ENCODE data around the gene GOT2.
"Not testable (repeated sequence)": the region's sequence is repeated elsewhere in the genome, so short reads cannot be mapped to it uniquely, and the experiment has no call there.

The GOT2 gene

DNA sequence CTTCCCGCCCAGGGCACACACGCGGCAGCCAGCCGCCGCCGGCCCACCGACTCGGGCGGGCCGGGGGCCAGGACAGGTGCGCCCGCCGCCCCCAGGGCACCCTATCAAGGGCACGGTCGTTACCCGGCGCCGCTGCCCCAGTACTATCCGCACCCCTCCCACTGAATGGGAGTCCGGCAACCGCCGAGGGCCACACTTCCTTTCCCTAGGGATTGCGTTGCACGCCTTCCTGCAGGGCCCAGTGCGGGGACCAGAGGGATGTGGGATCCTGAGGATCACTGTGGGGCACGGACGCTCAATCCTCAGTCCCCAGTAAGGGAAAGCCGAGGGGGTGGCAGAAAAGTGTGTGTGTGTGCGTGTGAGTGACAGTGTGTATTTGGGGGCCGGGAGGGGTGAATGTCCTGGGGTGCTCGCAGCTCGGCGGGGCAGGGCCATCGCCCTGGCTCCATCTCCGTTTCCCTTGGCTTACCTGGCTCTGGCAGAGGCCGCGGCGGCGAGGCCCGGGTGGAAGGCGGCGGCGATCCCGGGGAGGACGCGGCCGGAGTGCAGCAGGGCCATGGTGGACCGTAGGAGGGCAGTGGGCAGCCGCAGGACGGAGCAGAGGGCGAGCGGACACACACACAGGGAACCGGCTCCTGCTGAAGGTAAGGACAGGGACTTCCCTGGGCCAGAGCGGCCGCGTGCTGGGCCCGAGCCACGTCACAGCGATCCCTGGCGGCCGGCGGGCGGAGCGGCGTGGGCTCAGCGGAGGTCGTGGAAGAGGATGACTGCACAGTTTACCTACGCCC lies at the start of gene GOT2:
Gene GOT2 (minus strand): TSS at position 646 of the 788 bp plus-strand sequence. CDS start 88 bp downstream, at position 558.
- peak; percentile 93 for DNase-seq

DNA sequence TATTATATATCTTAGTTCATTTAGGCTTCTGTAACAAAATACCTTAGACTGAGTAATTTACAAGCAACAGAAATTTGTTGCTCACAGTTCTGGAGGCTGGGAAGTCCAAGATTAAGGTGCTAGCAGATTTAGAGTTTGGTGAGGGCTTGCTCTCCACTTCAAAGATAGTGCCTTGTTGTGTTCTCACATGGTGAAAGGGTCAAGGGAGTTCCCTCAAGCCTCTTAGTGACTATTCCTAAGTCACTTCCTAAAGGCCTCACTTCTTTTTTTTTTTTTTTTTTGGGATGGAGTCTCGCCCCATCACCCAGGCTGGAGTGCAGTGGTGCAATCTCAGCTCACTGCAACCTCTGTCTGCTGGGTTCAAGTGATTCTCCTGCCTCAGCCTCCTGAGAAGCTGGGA lies 45.2 kb upstream of the GOT2 start:
- not testable (repeated sequence) for DNase-seq

DNA sequence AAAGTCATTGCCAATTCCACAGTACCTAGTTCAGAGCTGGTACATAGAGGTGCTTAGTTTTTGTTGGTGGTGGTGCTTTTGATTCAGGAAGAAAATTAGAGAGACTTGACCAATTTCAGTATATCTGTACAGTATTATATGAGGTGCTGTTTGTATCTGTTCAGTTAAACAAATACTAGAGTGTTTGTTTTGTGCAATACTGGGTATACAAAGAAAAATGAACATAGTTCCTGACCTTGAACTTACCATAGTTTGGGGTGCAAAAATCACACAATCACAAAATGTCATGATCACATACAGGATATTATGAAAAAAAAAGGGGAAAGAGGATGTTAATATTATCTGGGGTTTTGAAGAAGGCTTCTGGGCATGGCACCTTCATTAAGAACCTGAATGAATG lies 39.8 kb upstream of the GOT2 start:
- DNase-seq = no peak

DNA sequence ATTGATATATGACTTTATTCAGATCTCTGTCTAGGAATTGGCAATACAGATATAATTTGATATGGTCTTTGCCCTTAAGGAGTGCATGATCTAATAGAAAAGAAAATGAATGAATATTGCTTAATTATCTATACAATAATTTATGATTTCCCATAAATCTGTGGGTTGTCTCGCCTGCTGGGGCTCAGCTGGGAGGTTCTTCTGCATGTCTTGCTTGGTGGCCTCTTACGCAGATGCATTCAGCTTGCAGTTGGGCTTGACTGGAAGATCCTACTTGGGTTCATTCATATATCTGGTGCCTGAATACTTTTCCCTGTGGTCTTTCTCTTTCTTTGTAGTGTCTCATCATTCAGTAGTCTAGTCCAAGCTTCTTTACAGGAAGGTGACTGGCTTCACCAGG lies 34.0 kb upstream of the GOT2 start:
- DNase-seq = no peak

DNA sequence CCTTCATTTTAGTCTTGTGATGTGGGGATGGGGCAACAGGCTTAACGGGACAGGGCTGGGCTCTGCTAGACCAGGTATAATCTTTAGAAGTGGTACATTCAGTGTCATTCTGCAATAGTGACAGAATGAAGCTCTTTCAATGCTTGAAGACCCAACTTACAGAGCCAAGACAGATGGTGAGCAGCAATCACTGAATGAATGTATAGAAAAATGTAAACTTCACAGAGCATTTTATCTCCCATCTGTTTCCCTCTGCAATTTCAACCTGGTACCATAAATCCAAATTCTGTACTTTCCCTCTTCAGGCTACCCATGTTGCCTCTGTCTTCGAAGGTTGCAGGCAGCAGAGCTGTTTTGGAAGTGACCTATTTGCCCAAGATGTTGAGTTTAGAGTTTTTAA lies 33.5 kb upstream of the GOT2 start:
- DNase-seq = no peak

DNA sequence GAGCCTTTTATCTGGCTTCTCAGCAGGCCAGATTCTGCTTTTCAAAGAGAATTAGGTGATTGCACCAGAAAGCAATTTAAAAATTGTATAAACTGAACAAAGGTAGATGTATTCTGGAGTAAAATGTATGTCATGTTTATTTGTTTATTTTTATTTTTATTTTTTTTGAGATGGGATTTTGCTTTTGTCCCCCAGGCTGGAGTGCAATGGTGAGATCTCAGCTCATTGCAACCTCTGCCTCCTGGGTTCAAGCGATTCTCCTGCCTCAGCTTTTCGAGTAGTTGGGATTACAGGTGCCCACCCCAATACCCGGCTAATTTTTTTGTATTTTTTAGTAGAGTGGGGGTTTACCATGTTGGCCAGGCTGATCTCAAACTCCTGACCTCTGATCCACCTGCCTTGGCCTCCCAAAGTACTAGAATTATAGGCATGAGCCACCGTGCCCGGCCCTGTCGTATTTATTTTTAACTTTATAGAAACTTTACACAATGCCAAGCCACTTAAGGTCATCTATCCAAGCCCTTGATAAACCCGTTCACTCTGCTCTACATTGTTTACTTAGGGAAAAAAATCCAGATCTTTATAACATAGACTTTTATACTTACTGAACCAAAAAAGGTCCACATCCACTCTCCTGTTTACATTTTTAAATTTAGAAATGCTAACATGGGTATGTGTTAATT lies 22.7 kb upstream of the GOT2 start:
- DNase-seq = no peak

DNA sequence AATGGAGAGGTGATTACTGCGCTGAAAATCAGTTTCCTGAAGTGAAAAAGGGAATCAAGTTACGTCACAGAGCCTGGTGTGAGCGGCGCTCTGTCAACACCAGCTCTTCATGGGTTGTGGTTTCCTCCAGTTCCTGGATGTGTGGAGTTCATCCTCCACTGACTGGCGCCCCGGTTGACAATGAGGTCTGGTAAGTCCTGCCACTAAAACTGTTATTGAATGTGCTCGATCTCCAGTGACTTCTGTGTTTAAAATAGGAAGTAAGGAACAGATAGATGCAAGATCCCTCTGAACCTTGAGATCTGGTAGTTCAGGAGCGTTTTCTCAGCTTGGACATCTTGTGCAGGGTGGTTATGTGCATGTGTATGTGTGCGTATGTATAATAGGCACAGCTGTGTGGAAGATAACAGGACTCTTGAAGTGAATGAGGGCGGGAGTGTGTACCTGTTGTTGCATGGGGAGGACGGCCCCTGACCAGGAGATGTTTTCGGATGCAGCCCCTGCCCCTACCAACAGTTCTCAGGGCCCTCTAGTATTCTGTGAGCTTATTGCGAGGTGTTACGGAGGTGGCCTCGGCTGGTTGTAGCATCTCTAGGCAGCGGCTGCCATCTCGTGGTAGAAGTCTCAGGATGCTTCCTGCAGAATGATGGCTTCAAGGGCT lies 22.0 kb upstream of the GOT2 start:
- DNase-seq = peak; percentile 85

DNA sequence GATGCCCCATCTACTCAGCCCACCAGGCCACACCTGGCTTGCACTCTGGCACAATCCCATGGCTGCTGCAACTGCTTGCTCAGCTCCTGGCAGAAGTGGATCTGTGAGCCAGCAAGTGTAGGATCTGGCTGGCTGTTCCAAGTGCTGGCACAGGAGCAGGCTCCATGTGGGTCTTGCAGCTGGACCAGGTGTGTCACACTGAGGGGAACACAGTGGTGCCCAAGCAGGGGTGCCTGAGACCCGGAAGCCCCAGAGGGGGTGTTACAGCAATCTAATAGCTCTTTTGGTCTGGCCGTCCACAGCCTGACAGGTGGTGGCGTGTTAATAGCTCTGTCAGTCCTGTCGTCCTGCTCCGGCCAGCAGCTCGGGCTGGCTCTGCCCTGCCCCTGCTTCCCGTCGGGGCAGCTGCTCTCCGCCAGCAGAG lies 19.6 kb upstream of the GOT2 start:
- DNase-seq = no peak

DNA sequence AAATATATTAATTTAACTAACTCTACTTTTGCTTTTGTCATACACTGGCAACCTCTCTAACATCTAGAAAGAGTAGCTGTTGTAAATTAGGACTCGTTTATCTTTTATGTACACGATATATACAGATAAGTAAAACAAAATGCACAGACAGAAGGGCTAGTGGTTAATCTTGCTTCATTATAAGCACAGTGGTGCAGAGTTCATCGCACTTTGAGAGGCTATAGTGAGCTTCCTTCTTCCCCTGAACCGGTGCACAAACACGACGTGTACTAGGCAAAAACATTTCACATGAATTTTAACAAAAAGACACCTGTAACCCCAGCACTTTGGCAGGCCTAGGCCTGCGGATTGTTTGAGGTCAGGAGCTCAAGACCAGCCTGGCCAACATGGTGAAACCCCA lies 10.4 kb upstream of the GOT2 start:
- DNase-seq = no peak

DNA sequence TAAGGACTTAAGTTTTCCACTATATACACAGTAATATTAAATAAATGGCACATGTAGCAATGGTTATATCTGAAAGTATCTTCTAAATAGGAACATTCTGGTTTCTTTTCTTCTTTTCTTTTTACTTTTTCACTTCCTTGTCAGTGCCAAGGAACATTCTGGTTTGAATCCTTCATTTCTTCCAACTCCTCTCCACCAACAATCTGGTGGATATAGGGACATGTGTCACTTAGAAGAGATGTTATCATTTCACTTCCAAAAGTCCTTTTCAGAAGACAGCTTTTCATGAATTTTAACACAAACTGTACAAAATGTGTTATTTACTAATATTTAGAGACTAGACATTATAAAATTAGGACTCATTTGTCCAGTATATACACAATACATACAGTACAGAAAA lies 7.9 kb upstream of the GOT2 start:
- no peak for DNase-seq

DNA sequence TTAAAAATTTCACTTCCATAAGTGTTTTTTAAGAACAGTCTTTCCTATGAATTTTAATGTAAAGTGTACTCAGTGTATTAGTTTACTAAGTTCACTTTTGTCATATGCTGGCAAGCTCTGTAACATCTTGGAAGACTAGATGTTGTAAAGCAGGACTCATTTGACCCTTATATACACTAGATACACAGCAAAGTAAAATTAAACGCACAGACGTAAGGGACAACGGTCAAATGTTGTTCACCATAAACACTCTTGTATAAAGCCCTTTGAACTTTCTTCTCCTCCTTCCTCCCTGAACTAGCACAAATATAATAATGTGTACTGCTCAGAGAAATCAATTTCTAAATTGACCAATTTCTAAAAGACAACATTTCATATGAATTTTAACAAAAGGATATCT lies 7.0 kb upstream of the GOT2 start:
- DNase-seq = no peak

DNA sequence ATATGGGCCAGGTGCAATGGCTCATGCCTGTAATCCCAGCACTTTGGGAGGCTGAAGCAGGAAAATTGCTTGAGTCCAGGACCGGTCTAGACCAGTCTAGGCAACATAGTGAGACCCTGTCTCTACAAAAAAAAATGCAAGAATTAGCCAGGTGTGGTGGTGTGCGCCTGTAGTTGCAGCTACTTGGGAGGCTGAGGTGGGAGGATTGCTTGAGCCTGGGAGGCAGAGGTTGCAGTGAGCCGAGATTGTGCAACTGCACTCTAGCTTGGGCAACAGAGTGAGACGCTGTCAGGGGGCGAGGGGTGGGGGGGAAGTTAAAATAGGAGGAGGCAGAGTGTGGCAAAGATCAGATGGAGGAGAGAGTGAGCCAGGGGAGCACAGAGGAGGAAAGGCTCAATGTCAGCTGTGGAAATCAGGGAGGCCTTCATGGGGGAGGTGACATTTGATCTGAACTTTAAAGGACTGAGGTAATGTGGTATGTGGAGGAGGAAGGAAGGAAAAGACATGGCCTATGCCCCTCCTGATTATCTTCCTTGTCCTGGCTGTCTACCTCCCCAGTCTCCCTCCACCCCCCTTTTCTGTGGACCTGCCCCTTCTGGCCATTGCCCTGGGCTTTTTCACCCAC lies 4.7 kb upstream of the GOT2 start:
- DNase-seq = no peak

DNA sequence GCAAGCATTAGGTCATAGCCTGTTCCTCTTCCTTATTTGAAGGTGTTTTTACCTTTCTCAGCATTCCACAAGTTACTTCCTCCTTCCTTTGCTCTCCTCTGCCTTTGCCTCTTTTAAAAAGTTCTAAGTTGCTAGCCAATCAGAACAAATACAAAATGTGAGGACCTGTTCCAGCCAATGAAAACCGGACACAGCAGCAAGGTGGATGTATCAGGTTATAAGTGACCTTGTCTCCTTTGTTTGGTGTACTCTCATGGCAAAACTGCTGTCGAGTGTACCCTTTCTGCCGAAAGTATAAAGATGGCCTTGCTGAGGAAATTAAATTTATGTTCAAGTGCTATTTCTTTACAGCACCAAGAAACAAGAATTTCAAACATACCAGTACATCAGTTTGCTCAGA lies 2.2 kb upstream of the GOT2 start:
- not testable (repeated sequence) for DNase-seq

DNA sequence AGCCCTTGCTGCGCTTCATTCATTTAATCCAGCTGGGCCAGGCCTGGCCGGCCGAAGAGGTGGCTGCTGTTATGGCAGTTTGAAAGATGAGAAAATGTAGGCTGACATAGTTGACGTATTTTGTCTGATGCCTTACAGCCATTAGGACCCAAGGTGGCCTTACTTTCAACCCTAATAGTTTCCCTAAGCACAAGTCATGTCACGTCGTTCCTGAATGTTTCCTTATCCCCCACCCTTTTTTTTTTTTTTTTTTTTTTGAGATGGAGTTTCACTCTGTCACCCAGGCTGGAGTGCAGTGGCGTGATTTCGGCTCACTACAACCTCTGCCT lies 307 bp upstream of the GOT2 start:
- no peak for DNase-seq

DNA sequence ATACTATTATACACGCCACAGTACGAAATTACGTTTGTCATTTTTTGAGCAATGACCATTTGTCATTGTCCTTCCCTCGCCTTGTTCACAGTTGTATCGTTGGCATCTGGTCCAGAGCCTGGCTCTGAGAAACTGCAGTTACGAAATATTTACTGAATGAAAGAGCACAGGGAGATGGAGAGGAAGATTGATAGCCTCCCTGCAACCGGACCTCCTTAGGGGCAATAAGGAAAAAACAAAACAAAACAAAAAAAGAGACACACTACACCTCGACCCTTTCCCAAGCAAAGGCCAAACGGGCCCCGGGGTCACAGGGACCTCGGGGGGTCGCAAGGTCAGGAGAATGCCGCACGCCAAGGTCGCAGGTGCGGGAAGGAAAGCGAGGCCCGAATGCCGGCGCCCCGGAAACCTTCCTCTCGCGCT lies 857 bp downstream of the GOT2 start:
- no peak for DNase-seq

DNA sequence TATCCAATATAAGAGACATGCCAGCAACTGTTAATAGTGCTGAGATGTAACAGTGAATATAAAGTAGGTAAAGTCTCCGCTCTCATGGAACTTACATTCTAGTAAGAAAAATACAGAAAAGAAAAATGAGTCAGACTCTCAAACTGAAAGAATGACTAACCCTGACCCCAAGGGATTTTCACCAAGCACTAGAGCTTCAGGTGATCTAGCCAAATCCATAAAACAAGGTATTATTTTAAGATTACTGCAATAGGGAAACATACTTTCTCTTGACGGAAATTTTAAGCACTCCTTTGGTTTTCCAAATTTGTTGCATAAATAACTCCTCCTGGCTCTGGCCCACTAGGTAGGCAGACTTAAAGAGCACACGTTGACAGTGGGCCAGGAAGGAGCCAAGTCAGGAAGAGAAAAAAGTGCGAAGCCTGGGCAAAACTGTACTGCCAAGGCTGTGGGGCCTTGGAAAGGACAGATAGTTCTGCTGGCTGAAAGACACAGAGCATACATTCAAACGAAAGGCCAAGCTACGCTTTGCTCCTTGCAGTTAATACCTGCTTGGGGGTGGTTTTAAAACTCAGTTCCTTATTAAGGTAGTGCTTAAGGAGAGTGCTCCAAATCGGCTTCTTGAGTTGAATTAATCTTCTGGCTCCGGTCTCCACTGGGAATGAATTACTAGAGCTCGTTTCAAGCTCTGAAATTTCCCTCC lies 1.4 kb downstream of the GOT2 start:
- peak; percentile 59 for DNase-seq

DNA sequence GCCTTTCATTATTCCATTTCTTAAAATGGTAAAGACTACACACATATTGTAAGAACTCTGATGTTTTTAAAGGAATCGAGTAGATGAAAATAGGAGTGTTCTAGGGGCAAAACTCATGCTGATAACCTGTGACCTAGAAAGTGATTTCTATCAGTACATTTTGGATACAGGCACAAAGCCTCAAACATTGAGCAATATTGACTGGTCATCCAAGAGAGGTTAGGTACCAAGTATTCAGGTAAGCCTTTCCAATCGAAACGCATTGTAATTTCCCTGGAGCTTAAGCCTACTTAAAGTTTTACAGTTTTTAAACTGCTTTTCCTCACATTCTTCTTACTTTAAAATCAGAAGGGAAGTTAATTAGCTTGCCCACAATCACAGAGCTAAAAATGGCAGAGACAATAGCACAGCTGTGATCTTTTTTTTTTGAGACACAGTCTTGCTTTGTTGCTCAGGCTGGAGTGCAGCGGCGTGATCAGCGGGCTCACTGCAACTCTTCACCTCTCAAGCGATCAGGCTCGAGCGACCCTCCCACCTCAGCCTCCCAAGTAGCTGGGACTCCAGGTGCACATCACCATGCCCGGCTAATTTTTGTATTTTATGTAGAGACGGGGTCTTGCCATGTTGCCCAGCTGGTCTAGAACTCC lies 3.3 kb downstream of the GOT2 start:
- no peak for DNase-seq

DNA sequence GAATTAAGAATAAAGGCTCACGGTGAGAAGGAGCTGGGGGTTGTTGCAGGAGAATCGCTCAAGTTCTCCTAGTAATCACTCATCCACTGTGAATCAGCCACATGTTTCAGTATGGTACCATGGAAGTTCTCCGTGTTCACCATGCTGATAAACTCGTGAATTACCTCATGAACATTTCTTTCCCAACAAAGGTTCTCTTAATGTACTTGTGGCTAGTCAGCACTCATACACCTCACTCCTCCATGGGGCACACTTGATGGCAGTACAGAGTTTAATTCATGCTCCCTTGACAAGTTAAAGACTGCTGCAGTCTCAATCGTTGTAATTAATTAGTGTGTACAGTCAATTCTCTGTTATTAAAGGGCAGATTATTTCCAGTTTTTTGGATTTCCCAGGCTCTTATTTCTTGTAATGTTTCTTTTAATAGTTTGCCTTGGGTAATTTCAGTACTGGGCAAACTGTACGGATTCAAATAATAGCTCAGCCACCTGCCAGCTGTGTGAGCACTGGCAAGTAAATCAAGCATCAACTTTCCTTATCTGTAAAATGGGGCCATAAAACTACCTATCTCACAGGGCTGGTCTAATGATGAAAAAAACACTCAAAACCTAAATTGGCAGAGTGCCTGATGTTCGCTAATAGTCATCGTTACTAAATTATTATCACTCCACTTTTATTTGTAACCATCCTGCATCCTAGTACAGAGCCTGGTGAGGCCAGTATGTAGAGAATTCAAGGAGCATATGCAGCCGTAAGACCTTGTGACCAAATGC lies 6.1 kb downstream of the GOT2 start:
- no peak for DNase-seq

DNA sequence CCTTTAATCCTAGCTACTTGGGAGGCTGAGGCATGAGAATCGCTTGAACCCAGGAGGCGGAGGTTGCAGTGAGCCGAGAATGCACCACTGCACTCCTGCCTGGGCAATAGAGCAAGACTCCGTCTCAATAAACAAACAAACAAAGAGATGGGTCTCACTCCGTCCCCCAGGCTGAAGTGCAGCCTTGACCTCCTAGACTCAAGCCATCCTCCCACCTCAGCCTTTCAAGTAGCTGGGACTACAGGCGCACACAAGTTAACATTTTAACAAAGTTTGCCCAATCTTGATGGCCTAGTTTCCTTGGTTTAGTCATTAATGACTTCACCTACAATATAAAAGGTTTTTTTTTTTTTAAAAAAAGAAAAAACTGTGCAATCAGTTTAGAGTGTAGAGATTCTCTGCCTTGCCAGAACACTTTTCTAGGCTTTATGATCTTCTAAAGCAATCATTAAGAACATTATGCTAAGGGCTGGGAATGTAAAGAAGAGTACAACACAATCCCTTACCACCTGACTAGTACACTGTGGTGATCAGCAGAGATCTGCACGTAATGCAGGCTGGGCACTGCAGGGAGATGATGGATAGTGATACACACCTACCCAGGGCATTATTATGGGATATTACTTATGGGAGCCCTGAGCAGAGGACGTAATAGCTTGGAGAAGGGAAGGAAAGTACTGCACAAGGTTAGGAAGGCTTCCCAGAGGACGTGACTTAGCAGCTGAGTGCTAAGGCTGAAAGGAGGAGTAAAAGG lies 6.9 kb downstream of the GOT2 start:
- no peak for DNase-seq

DNA sequence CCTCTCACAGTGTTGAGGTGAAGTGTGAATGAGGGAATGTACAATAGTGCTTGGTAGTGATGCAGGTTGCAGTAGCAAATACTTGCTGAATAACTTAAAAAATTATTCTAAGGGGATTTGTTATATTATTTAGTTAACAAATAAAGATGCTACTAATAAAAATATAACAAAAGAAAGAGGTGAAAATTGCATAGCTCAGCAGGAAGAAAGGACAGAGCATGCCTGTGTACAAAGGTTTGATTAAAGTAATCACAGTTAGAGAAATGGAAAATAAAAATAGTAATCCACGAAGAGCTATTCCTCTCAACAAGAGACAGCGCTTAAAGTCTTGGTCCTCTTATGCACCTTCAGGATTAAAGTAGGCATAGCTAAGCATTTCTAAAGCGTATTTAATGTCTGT lies 11.0 kb downstream of the GOT2 start:
- no peak for DNase-seq

DNA sequence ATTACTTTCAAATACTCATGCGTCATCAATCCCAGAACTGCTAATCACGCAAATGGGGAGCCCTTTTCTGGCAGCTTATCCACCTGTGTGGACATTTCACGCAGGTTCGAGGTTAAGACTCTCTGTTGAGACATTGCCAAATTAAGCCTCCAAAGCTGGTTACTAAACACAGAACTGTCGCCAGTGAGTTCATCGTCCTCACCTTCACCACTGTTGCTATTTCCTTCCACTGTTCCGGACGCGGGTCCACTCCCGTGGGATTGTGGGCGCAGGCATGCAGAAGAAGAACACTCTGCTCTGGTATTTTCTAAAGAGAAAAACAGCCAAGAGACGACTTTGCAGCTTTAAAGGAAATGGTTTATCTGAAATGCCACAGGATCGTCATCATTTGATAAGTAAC lies 16.1 kb downstream of the GOT2 start:
- no peak for DNase-seq
